Superior temporal gyrus (tissue), 1 donor: ENCODE measurements around the gene DEFB124.
"Not testable (repeated sequence)": the region's sequence is repeated elsewhere in the genome, so short reads cannot be mapped to it uniquely, and the experiment has no call there.

Source experiments
- DNase-seq: peaks from one replicate; pipeline ENCODE4 v3.0.0-alpha.2; 2016; ENCODE audit errors: extremely low spot score

The DEFB124 gene

GRCh38 chr20:31488115-31488514 is 13.2 kb upstream of the DEFB124 start:
- DNase-seq: no peak

- no peak for DNase-seq
Measured at GRCh38 chr20:31485450-31486339, 10.8 kb upstream of the DEFB124 start.

DNA sequence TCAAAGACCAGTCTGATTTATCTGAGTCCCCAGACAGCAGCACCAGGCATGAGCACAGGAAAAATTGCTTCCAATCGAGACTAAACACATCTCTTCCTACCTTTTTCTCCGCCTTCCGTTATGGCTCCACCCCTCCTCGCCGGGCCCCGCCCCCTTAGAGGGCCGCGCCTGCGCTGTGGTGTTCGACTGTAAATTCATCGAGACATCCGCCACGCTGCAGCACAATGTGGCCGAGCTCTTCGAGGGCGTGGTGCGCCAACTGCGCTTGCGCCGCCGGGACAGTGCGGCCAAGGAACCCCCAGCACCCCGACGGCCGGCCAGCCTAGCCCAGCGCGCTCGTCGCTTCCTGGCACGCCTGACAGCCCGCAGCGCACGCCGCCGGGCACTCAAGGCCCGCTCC is 9.1 kb upstream of the DEFB124 start:
- no peak for DNase-seq

DNA sequence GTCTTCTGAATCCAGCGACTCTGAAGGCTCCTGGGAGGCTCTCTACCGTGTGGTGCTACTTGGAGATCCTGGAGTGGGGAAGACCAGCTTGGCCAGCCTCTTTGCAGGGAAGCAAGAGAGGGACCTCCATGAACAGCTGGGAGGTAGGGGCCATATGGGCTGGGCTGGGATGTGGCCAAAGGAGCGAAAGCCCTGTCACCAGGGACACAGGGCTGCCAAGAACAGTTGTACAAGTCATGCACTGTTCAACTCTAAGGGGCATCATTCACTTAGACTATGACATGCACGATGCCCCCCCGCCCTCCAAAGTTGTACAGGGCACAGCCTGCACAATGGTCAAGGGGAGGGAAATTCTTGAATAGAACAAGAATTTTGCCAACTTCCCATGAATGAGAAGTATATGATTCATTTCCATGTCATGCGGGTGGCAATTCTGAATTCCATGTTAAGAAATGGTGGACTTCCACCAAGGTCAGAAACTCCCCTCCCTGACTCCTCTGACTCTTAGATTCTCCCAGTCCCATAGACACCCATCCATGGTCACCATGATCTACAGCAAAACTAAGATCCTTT is 1.8 kb upstream of the DEFB124 start:
- no peak for DNase-seq

DNA sequence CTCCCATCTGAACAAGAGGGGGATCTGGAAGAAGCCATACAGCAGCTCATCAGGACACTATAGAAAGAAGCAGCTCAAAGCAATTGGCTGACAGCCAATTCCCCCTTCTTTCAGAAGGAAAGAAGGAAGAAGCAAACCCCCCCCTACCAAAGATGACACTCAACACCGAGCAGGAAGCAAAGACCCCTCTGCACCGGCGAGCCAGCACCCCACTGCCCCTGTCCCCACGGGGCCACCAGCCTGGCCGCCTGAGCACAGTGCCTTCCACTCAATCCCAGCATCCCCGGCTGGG is 1.3 kb upstream of the DEFB124 start:
- DNase-seq: no peak

- DNase-seq: no peak
Measured at GRCh38 chr20:31475472-31476293, 756 bp upstream of the DEFB124 start.

DNA sequence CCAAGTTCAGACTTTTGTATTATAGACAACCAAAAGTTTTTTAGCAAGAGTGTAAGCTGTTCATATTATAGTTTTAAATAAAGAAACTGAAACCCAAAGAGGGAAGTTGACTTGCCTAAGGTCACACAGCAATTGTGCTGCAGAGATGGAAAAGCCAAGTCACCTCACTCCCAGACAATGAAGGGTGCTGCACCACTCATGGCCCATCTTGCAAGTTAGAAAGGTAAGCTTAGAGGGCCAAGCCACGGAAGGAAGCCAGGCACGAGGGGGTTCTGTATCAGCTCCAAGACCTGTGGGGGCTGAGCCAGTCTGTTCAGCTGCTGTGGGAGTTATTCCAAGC is 860 bp downstream of the DEFB124 start:
- DNase-seq: no peak

DNA sequence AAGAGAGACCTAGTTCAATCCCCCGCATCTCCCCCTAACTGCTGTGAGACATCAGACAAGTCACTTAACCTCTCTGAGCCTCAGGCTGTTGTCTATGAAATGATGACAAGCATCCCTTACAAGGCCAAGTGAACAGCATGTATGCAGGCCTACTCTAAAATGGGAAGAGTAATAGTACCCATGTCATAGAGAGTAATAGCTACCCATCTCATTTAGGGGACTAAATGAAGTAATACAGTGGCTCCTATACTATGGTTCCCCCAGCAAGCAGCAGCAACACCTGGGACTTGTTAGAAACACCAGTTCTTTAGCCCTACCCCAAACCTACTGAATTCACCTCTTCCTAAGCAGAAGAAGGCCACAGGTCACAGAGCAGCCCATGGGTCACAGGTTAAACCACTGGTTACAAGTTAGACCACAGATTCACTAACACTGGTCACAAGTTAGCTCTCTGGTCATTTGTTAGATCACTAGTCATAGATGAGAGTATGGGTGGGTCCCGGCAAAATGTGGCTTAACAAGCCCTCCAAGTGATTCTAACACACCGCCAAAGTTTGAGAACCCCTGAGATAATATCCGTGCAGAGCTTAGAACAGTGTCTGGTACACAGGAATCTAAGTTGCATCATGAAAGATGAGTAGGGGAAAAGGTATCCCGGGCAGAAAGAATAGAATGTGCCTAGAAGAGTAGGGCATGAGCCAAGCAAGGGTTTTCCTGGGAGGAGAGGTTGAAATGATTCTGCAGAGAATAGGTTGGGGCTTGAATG is 1.4 kb downstream of the DEFB124 start:
- DNase-seq: no peak

DNA sequence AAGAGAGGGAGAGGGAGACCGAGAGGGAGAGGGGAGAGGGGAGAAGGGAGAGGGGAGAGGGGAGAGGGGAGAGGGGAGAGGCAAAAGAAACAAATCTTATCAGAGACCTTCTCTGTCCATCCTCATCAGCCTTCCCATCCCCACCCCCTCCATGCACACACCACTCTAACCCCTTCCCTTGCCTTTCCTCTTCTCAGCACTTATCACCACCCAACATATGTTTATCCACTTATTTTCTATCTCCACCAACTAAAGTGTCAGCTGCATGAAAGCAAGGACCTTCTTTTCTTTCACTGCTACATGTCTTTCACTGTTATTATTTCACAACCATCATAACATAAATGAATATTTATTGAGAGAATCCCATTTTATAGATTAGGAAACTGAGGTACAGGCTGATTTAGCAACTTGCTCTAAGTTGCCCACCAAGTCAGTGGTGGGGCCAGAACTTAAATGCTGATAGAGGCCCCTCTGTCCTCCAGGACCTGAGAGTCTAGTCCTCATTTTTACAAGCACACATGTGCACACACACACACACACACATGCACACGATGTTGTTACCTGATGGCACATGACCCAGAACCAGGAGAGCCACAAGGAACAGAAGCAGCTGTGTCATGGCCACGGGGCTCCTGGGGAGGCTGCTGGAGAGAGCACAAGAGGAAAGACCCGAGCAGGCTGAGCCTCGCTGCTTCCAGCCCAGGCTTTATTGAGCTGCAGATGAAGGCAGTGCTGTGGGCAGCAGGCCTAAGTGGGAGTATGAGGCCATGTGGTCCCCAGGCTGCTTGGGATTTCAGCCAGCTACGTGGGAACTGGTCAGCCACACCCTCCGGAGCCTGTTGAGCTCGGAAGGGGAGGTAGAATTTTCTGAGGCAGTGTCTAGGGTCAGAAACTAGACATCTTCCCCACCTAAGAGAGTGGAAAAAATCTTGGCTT is 2.3 kb downstream of the DEFB124 start:
- no peak for DNase-seq

DNA sequence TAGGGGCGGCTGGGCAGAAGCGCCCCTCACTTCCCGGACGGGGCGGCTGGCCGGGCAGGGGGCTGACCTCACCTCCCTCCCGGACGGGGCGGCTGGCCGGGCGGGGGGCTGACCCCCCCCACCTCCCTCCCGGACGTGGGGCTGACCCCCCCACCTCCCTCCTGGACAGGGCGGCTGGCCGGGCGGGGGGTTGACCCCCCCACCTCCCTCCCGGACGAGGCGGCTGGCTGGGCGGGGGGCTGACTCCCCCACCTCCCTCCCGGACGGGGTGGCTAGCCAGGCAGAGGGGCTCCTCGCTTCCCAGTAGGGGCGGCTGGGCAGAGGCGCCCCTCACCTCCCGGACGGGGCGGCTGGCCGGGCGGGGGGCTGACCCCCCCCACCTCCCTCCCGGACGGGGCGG is 4.0 kb downstream of the DEFB124 start:
- DNase-seq: not testable (repeated sequence)

GRCh38 chr20:31454361-31454760 is 20.6 kb downstream of the DEFB124 start:
- DNase-seq: no peak

DNA sequence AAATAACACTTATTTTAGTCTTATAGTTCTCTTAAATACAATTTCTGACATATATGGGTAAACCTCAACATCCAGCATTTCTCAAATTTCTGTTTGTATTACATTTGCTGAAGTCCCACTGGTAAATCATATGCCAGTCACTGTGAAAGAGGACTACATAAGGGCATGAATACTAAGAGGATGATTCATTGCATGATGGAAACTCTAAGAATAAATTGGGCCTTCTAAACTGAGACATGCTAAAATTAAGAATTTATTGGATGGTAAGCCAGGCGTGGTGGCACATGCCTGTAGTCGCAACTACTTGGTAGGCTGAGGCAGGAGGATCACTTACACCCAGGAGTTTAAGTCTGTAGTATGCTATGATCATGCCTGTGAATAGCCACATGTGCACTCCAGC is 22.4 kb downstream of the DEFB124 start:
- no peak for DNase-seq

GRCh38 chr20:31449511-31450414 is 25.2 kb downstream of the DEFB124 start:
- no peak for DNase-seq

- DNase-seq: no peak
Measured at GRCh38 chr20:31446084-31446819, 28.7 kb downstream of the DEFB124 start.

DNA sequence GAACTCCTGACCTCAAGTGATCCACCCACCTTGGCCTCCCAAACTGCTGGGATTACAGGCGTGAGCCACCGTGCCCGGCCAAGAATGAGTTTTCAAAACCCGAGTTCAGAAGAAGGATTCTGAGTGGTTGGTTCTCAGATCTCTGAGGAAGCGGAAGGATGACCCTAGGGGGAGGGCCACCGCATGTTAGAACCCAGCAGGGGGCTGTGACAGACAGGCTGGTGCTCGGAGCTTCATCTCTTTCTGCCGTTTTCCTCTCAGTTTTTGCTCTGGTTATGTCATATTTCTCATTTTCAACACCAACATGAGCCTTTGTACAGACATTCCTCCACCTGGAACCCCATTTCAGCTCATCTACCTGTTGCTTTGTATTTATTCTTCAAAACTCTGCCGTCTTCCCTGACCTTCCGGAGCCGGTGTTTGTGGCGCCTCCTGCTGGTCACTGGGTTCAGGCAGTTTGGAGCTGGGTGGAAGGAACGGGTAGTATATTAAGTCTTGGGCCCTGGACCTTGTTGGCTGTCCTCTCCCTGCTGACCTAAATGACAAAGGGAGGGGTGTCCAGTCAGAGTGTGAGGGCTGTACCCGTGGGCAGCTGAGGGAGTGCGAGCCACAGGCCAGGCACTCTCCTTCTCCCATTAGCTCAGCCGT is 34.8 kb downstream of the DEFB124 start, which contains the start of gene DEFB123:
DEFB123 (plus strand) TSS at position 621 of the 648 bp plus-strand sequence. CDS start 67 bp downstream, outside the sequence.
- no peak for DNase-seq

- no peak for DNase-seq
Measured at GRCh38 chr20:31430568-31431115, 44.3 kb downstream of the DEFB124 start.

DNA sequence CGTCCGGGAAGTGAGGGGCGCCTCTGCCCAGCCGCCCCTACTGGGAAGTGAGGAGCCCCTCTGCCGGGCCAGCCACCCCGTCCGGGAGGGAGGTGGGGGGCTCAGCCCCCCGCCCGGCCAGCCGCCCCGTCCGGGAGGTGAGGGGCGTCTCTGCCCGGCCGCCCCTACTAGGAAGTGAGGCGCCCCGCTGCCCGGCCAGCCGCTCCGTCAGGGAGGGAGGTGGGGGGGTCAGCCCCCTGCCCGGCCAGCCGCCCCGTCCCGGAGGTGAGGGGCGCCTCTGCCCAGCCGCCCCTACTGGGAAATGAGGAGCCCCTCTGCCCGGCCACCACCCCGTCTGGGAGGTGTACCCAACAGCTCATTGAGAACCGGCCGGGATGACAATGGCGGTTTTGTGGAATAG is 47.4 kb downstream of the DEFB124 start:
- DNase-seq: not testable (repeated sequence)

DNA sequence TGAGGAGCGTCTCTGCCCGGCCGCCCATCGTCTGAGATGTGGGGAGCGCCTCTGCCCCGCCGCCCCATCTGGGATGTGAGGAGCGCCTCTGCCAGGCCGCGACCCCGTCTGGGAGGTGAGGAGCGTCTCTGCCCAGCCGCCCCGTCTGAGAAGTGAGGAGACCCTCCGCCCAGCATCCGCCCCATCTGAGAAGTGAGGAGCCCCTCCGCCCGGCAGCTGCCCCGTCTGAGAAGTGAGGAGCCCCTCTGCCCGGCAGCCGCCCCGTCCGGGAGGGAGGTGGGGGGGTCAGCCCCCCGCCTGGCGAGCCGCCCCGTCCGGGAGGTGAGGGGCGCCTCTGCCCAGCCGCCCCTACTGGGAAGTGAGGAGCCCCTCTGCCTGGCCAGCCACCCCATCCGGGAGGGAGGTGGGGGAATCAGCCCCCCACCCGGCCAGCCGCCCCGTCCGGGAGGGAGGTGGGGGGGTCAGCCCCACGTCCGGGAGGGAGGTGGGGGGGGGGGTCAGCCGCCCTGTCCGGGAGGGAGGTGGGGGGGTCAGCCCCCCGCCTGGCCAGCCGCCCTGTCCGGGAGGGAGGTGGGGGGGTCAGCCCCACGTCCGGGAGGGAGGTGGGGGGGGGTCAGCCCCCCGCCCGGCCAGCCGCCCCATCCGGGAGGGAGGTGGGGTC is 47.9 kb downstream of the DEFB124 start:
- not testable (repeated sequence) for DNase-seq
